ENCODE measurements around the gene GRM7. TPM values are rescaled to one million over a fixed set of nuclear protein-coding genes. Genes with fewer than 3 reads are reported as not detected.

The GRM7 gene
- total RNA-seq, 1 experiment from 2014 or later = 0.28 TPM

DNA sequence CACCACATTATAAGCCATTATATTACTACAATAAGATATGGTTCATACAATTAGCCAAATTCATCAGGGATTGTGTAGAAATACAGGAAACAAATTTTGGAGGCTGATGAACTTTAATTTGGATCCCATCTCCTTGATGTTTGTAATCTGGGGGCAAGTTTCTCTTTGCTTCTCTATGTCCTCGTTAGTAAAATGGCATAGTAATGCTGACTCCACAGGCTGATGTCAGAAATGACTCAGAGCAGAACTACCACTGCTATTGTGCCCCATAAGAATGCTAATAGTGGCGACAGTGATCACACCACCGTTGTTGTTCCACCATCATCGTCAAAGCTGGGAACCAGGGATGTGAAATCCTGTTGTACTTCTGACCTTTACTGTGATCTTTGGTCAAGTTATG lies 918.4 kb downstream of the GRM7 start:
- H3K4me3 Mint-ChIP-seq = no peak overlapping the region
- DNase-seq = no peak
- no peak overlapping the region for H3K23ac ChIP-seq (ENCODE audit: insufficient read length, low read depth, low read length)
- no peak overlapping the region for H3K56ac ChIP-seq (ENCODE audit: insufficient read length, low read depth, low read length)
- H2BK20ac ChIP-seq (ENCODE audit: low read depth, low read length, poor library complexity, severe bottlenecking) = no peak overlapping the region
- H4K20me1 ChIP-seq (ENCODE audit: control insufficient read depth, insufficient read depth, insufficient read length) = no peaks in the 10 kb centered on the region
- H3K27me3 ChIP-seq (ENCODE audit: insufficient read depth, low read length) = no peaks in the 10 kb centered on the region
- H2BK120ac ChIP-seq (ENCODE audit: low read depth, low read length, poor library complexity, severe bottlenecking) = no peak overlapping the region
- H3K79me2 ChIP-seq (ENCODE audit: insufficient read depth, low read length) = no peaks in the 10 kb centered on the region
- H3K27me3 Mint-ChIP-seq (ENCODE audit: low read depth) = no peaks in the 10 kb centered on the region
- H3K27ac ChIP-seq (ENCODE audit: insufficient read length, low read depth, low read length) = no peak overlapping the region
- peaks cover 0 to 8% (median 0%) of the 10 kb centered on the region in 3 experiments; a peak in 4 of 7 replicates for H3K36me3 Mint-ChIP-seq (ENCODE audit: insufficient read depth in 1 of 3, low read depth in 3 of 3)
- H3K27ac Mint-ChIP-seq = no peak overlapping the region
- no peak overlapping the region for H4K8ac ChIP-seq (replicated peaks; ENCODE audit: insufficient read length, low read depth, low read length)
- H3K23me2 ChIP-seq (ENCODE audit: insufficient read length, low read depth, low read length, poor library complexity, severe bottlenecking) = no peaks in the 10 kb centered on the region
- H3K4me1 Mint-ChIP-seq = peaks cover 10 to 13% of the 10 kb centered on the region in 2 experiments
- no peak overlapping the region for H3K18ac ChIP-seq (ENCODE audit: insufficient read length, low read depth, low read length)
- H3K4me1 ChIP-seq (ENCODE audit: insufficient read depth, low read length) = peaks cover 4% of the 10 kb centered on the region; the same call in 1 of the 2 replicates
- TF ChIP-seq, protein P1, sequence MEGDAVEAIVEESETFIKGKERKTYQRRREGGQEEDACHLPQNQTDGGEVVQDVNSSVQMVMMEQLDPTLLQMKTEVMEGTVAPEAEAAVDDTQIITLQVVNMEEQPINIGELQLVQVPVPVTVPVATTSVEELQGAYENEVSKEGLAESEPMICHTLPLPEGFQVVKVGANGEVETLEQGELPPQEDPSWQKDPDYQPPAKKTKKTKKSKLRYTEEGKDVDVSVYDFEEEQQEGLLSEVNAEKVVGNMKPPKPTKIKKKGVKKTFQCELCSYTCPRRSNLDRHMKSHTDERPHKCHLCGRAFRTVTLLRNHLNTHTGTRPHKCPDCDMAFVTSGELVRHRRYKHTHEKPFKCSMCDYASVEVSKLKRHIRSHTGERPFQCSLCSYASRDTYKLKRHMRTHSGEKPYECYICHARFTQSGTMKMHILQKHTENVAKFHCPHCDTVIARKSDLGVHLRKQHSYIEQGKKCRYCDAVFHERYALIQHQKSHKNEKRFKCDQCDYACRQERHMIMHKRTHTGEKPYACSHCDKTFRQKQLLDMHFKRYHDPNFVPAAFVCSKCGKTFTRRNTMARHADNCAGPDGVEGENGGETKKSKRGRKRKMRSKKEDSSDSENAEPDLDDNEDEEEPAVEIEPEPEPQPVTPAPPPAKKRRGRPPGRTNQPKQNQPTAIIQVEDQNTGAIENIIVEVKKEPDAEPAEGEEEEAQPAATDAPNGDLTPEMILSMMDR (conservative IDR thresholded peaks at IDR 0.05) = no peak
- peaks cover 3 to 19% of the 10 kb centered on the region in 2 experiments; a peak in 4 of 5 replicates for H3K9me3 Mint-ChIP-seq
- no peak overlapping the region for H2AFZ ChIP-seq (ENCODE audit: low read length)
- no peaks in the 10 kb centered on the region for H3K79me1 ChIP-seq (ENCODE audit: insufficient read depth, low read depth, low read length, poor library complexity, severe bottlenecking)
- H3K9ac ChIP-seq (ENCODE audit: extremely low read depth, insufficient read length, low read length) = no peak overlapping the region
- no peak overlapping the region for H4K91ac ChIP-seq (ENCODE audit: insufficient read length, low read depth, low read length)
- no CpG with 5 or more reads among the region's 4 CpGs for WGBS (ENCODE audit: extremely low coverage, insufficient read length, low lambda C conversion rate)
- H4K5ac ChIP-seq (ENCODE audit: insufficient read length, low read depth, low read length) = no peak overlapping the region
- no peak overlapping the region for H2AK5ac ChIP-seq (ENCODE audit: insufficient read length, low read length)
- no peak overlapping the region for H2BK12ac ChIP-seq (ENCODE audit: insufficient read length, low read depth, low read length)
- no peak overlapping the region for H3K4ac ChIP-seq (ENCODE audit: low read depth, low read length)
- no peak overlapping the region for H2BK15ac ChIP-seq (ENCODE audit: low read depth, low read length)
- H3T11ph ChIP-seq (ENCODE audit: low read length) = no peak overlapping the region
- no peaks in the 10 kb centered on the region for H3K9me3 ChIP-seq (ENCODE audit: control insufficient read depth, low read depth, low read length)
- no peak overlapping the region for H2BK5ac ChIP-seq (ENCODE audit: insufficient read length, low read length)
- H3K14ac ChIP-seq (ENCODE audit: insufficient read depth, low read length) = no peak overlapping the region
- no peak overlapping the region for H3K4me2 ChIP-seq (ENCODE audit: insufficient read depth, insufficient read length, low read length)
